Measurements from ENCODE around the gene MCRIP2. TPM values are rescaled to one million over a fixed set of nuclear protein-coding genes. Genes with fewer than 3 reads are reported as not detected.

MCRIP2 gene
- 54.2 and 55.8 TPM in 2 replicates for total RNA-seq (2014; rRNA removed; shearing (Covaris generic))

GRCh38 chr16:641326-642188, at the start of gene MCRIP2:
Gene MCRIP2, plus strand, starts transcription at chr16:641828. Its CDS starts 164 bp downstream, at chr16:641992.

GRCh38 chr16:630815-631405, 10.7 kb upstream of the MCRIP2 start, which contains the start of gene WFIKKN1:
Gene WFIKKN1, plus strand, starts transcription at chr16:630985. Its CDS starts 269 bp downstream, at chr16:631254.

GRCh38 chr16:636206-637080, 5.2 kb upstream of the MCRIP2 start, which contains the start of gene METTL26:
Gene METTL26, minus strand, starts transcription at chr16:636305. Its CDS starts 15 bp downstream, at chr16:636290.

GRCh38 chr16:648781-649589, 7.4 kb downstream of the MCRIP2 start, which contains the start of gene WDR90:
Gene WDR90, plus strand, starts transcription at chr16:649365. Its CDS starts 52 bp downstream, at chr16:649417.

GRCh38 chr16:667780-668518, 26.3 kb downstream of the MCRIP2 start, which contains the start of gene RHOT2:
Gene RHOT2, plus strand, starts transcription at chr16:668132. Its CDS starts 68 bp downstream, at chr16:668200.

GRCh38 chr16:674968-675883, 33.6 kb downstream of the MCRIP2 start, which contains the start of gene RHBDL1:
Gene RHBDL1, plus strand, starts transcription at chr16:675671. Its CDS starts 120 bp downstream, at chr16:675791.

GRCh38 chr16:679814-680624, 38.4 kb downstream of the MCRIP2 start, which contains the start of gene STUB1:
Gene STUB1, plus strand, starts transcription at chr16:680410. Its CDS starts 116 bp downstream, at chr16:680526.

GRCh38 chr16:684071-684794, 42.6 kb downstream of the MCRIP2 start, which contains the start of gene JMJD8:
Gene JMJD8, minus strand, starts transcription at chr16:684334. Its CDS starts 15 bp downstream, at chr16:684319.

Other genes starting within 250 kb of the MCRIP2 start
- 226 and 246 TPM in 2 replicates for gene NME4, start 244.6 kb upstream of the MCRIP2 start, total RNA-seq (2014; rRNA removed; shearing (Covaris generic))
- gene DECR2, start 239.9 kb upstream of the MCRIP2 start, total RNA-seq (2014; rRNA removed; shearing (Covaris generic)): 18.3 and 25.2 TPM in 2 replicates
- gene RAB11FIP3, start 216.2 kb upstream of the MCRIP2 start, total RNA-seq (2014; rRNA removed; shearing (Covaris generic)): 20.9 and 24.1 TPM in 2 replicates
- 53.1 and 58.8 TPM in 2 replicates for gene CAPN15, start 114.1 kb upstream of the MCRIP2 start, total RNA-seq (2014; rRNA removed; shearing (Covaris generic))
- gene PRR35, start 81.4 kb upstream of the MCRIP2 start, total RNA-seq (2014; rRNA removed; shearing (Covaris generic)): 0.16 TPM in 1 of 2 replicates, not detected in the other
- 0.11 and 0.56 TPM in 2 replicates for gene NHLRC4, start 74.8 kb upstream of the MCRIP2 start, total RNA-seq (2014; rRNA removed; shearing (Covaris generic))
- gene PIGQ, start 71.9 kb upstream of the MCRIP2 start, total RNA-seq (2014; rRNA removed; shearing (Covaris generic)): 35.4 and 47.3 TPM in 2 replicates
- 15.6 and 17.4 TPM in 2 replicates for gene RAB40C, start 51.8 kb upstream of the MCRIP2 start, total RNA-seq (2014; rRNA removed; shearing (Covaris generic))
- 0.04 TPM in 1 of 2 replicates, not detected in the other for gene WFIKKN1, start 10.8 kb upstream of the MCRIP2 start, total RNA-seq (2014; rRNA removed; shearing (Covaris generic))
- gene METTL26, start 5.5 kb upstream of the MCRIP2 start, total RNA-seq (2014; rRNA removed; shearing (Covaris generic)): 266 and 301 TPM in 2 replicates
- 49.9 and 77.0 TPM in 2 replicates for gene WDR90, start 7.5 kb downstream of the MCRIP2 start, total RNA-seq (2014; rRNA removed; shearing (Covaris generic))
- gene RHOT2, start 26.3 kb downstream of the MCRIP2 start, total RNA-seq (2014; rRNA removed; shearing (Covaris generic)): 140 and 152 TPM in 2 replicates
- 6.5 and 6.8 TPM in 2 replicates for gene RHBDL1, start 33.8 kb downstream of the MCRIP2 start, total RNA-seq (2014; rRNA removed; shearing (Covaris generic))
- 237 and 270 TPM in 2 replicates for gene STUB1, start 38.6 kb downstream of the MCRIP2 start, total RNA-seq (2014; rRNA removed; shearing (Covaris generic))
- gene JMJD8, start 42.5 kb downstream of the MCRIP2 start, total RNA-seq (2014; rRNA removed; shearing (Covaris generic)): 93.3 and 97.0 TPM in 2 replicates
- 4.0 and 10.0 TPM in 2 replicates for gene WDR24, start 48.6 kb downstream of the MCRIP2 start, total RNA-seq (2014; rRNA removed; shearing (Covaris generic))
- 0.04 TPM in 1 of 2 replicates, not detected in the other for gene FBXL16, start 64.0 kb downstream of the MCRIP2 start, total RNA-seq (2014; rRNA removed; shearing (Covaris generic))
- 201 and 228 TPM in 2 replicates for gene METRN, start 73.3 kb downstream of the MCRIP2 start, total RNA-seq (2014; rRNA removed; shearing (Covaris generic))
- gene ANTKMT, start 79.3 kb downstream of the MCRIP2 start, total RNA-seq (2014; rRNA removed; shearing (Covaris generic)): 71.1 and 79.8 TPM in 2 replicates
- gene CCDC78, start 84.6 kb downstream of the MCRIP2 start, total RNA-seq (2014; rRNA removed; shearing (Covaris generic)): 14.4 and 16.5 TPM in 2 replicates
- gene HAGHL, start 85.3 kb downstream of the MCRIP2 start, total RNA-seq (2014; rRNA removed; shearing (Covaris generic)): 41.0 and 47.9 TPM in 2 replicates
- gene CIAO3, start 99.2 kb downstream of the MCRIP2 start, total RNA-seq (2014; rRNA removed; shearing (Covaris generic)): 39.5 and 43.3 TPM in 2 replicates
- 9.2 and 11.1 TPM in 2 replicates for gene MSLN, start 118.9 kb downstream of the MCRIP2 start, total RNA-seq (2014; rRNA removed; shearing (Covaris generic))
- 42.7 and 43.5 TPM in 2 replicates for gene RPUSD1, start 146.6 kb downstream of the MCRIP2 start, total RNA-seq (2014; rRNA removed; shearing (Covaris generic))
- 53.4 and 56.0 TPM in 2 replicates for gene CHTF18, start 146.8 kb downstream of the MCRIP2 start, total RNA-seq (2014; rRNA removed; shearing (Covaris generic))
- gene GNG13, start 158.9 kb downstream of the MCRIP2 start, total RNA-seq (2014; rRNA removed; shearing (Covaris generic)): not detected in 2 replicates